GM19240 (cell line): Measurements from ENCODE around the gene CFAP100.

Experiments
- DNase-seq: peaks from one replicate; pipeline ENCODE4 v3.0.0; 2011; ENCODE audit warnings: low spot score; ENCODE audit not compliant: insufficient read length

The CFAP100 gene

DNA sequence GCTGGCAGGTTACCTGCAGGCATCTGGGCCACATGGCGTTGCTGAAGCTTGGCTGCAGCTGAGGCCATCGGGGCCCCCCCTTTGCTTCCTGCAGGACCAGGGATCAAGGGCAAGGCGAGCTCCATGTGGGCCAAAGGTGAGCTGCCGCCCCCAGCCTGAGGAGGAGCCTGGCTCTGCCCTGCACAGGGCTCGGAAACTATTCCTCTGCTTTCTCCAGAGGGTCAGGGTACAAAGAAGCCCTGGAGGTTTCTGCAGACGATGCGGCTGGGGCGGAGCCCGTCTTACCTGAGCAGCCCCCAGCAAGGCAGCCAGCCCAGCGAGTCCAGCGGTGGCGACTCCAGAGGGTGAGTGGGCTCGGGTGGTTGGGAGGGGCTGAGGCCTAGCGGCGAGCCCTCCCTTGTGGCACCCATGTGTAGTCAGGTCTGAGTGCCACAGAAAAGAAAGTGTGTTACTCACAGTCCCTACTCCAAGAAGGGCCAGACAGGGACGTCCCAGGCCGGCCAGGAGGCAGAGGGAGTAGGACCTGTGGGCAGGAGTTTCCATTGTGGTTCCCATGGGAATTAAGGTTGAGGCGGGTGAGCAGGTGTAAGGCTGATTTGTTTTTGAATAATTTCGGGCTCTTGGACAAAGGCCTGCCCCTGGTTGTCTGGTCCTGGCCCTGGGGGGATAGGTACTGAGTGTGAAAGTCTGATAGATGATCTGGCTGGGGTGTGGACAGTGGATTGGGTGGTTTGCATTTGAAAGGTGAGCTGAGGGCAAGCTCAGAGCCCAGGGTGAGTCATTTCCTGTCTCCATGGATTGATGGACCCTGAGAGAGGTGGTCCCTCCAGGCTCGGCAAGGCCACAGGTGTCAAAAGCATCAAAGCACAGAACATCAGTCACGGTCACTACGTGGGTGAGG lies 25.4 kb downstream of the CFAP100 start:
- DNase-seq, result no peak

DNA sequence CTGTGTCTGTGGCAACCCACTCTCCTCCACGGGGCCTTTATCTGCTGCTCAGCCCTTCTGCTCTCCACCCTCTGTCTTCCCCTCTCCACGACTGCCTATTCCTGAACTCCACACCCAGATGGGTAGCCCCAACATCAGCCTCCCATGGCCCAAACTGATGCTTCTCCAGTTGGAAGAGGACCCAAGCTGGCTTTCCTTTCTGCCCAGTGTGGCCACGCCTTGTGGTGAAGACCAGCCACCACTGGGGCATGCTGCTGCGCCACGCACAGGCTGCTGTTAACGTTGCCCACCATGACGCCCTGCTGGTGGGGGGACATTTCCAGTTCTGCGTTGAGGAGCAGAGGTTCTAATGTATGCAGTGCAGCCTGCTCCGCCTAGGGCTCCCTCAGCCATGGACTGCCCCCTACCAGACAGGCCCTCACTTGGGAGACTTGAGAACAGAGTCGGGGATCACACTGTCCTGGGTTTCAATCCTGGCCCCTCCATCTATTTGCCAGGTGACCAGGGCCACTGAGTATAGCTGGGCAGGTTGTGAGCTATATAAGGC lies 26.9 kb downstream of the CFAP100 start:
- no peak for DNase-seq

DNA sequence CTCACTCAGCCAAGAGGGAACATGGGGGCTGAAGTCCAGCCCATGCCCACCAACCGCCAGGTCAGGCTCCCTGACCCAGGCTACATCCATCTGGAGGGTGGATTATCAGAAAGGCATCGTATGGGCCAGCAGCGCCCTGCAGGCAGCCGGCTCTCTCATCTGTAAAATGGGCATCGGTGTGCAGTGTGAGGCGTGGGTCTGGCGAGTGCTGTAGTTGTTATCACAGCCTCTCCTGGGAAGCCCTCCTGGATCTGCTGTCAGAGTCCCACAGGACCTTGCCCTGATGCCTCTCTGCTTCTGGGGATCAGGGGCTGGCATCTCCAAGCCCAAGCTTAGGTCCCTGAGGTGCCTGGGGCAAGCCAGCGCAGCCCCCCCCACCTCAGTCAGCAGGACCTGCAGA lies 27.4 kb downstream of the CFAP100 start:
- DNase-seq, result no peak

DNA sequence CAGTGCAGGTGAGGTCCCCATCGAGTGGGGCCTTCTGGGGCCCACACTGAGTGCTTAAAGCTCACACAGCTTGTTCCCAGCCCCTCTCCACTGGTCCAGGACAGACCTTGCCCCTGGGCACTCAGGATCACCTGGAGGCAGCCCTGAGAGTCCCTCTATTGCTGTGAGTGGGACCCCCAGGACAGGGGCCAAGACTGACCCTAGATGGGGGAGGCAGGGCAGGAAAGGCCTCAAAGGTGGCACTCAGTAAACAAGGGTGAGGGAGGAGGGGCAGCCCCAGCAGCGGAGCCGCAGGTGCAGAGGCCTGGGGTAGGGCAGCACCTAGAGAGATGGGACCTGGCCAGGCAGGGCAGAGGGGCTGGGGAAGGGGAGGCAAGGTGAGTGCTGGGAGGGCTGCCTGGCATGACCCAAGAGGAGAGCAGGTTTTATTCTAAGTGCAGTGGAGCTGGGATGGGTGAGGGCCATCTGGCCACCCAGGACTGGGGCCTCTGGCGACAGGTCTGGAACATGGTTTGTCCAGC lies 27.9 kb downstream of the CFAP100 start:
- DNase-seq, result no peak

DNA sequence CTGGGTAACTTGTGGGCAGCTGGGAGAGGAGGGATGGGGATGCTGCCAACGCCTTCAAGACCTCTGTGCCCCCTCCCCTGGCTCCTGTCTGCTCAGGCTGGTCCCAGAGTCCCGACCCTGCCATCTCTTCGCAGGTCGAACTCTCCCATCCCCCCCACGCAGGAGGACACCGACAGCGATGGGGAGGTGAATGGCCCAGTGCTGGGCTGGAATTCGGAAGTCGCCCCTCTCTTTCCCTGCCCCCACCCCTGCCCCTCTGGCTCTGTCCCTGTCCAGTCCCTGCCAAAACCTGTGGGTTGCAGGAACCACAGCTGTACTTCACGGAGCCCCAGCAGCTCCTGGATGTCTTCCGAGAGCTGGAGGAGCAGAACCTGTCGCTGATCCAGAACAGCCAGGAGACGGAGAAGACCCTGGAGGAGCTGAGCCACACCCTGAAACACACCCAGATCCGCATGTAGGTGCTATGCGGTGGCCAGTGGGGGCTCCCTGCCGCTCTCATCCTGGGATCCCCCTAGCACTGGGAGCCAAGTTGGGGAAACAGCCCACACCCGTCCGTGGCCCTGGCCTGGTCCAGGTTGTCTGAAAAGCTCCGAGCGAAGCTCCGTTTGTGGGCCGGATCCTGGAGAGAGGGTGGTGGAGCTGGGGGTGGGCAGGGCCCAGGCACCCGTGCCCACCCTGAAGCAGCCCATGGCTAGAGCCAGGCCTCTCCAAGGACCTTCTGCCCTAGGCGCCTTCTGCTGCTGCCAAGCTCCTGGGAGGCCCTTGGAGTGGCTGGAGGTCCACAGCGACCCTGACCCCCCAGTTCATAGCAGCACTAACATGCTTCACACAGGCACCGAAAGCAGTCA lies 28.7 kb downstream of the CFAP100 start:
- no peak for DNase-seq

DNA sequence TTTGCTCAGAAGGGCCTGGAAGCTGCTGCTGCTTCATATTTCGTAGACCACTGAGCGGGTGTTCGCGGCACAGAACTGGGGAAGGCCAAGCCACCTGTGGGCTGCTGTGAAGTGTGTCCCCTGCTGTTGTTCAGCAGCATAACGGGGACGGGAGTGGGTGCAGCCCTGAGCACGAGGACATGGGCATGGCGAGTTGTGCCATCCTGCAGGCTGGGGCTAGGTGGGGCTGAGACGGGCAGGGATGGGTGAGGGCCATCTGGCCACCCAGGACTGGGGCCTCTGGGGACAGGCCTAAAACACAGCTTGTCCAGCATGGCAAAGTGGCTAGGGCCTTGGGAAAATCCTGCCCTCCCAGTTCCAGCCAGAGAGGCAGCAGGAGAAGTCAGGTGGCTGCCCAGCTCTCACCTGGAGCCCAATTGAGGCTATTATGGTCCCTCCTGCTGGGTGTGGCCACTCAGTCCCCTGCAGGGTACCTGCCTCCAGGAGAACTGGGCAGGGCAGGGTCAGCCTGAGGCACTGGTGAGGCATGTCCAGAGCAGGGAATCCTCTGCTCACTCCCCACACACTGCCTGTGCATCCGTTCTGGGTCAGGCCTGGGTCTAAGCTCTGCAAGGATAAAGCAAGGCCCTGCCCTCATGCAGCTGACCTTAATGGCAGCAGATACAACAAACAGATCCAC lies 29.5 kb downstream of the CFAP100 start:
- no peak for DNase-seq

DNA sequence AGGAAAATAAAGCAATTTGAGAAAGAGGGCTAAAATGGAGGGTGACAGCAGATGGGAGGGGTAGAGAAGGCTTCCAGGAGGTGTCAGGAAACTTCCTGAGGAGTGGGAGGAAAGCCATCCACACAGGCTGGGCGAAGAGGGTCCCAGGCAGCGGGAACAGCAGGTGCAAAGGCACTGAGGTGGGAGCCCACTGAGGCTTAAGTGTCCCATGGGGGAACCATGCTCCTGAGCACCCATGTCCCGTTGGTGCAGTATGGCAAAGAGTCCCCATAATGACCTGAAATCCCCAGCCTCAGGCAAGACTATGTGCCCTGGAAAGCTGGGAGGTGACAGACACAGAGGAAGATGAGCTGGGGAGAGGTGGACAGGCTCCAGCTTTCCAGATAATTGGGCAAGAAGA lies 30.0 kb downstream of the CFAP100 start:
- no peak for DNase-seq

DNA sequence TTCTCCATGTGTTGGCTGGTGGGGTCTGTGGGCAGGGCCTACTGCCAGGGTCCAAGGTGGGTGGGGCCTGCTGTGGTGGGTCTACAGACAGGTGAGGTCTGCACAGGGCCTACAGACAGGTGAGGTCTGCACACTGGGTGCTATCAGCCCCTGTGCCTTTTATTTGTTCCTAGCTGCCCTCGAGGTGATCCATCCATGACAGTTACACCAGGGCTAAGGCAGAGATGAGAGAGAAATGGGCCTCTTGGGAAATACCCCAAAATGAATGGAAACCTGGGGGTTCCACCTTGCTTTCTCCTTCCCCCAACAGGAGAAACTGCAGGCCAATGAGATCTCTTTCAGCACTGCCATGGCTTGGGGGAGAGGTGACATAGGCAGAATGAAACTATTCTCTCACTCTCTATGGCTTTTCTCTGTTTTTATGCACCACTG lies 36.4 kb downstream of the CFAP100 start:
- peak; percentile 33 for DNase-seq

DNA sequence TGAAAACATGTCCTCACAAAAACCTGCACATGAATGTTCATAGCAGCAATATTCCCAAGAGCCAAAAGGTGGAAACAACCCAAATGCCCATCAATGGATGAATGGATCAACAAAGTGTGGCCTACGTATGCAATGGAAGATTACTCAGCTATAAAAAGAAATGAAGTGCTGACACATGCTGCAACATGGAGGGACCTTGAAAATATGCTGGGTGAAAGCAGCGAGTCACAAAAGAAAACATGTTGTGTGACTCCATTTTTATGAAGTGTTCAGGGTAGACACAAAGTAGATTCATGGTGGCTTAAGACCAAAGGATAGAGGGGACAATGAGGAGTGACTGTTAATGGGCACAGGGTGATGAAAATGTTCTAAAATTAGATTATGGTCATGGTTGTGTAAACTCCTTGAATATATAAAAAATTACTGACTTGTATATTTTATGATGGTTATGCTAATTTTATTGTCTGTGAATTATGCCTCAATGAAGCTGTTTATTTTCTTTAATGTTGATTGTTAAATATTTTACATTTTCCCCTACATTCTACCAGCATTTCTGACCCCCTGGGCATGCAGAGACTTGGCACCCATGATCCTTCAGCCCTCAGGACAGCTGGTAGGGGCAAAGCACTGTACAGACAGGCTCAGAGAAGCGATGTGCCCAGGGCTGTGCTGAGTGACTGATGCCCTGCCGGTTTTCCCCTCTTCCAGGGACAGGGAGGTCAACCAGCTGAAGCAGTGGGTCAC lies 37.8 kb downstream of the CFAP100 start:
- no peak for DNase-seq

DNA sequence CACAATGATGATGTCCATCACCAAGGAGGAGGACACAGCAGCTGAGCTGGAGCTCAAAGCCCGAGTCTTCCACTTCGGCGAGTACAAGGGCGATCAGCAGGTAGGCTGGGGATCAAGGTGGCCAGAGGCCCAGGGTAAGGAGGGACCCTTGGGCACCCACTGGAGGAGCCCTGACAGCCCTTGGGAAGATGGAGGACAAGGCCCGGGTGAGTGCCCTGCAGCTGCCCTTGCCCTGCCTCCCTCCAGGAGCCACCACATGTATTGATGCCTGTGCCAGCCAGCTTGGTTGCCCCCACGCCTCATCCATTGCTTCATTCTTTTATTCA lies 38.4 kb downstream of the CFAP100 start:
- DNase-seq, result no peak

DNA sequence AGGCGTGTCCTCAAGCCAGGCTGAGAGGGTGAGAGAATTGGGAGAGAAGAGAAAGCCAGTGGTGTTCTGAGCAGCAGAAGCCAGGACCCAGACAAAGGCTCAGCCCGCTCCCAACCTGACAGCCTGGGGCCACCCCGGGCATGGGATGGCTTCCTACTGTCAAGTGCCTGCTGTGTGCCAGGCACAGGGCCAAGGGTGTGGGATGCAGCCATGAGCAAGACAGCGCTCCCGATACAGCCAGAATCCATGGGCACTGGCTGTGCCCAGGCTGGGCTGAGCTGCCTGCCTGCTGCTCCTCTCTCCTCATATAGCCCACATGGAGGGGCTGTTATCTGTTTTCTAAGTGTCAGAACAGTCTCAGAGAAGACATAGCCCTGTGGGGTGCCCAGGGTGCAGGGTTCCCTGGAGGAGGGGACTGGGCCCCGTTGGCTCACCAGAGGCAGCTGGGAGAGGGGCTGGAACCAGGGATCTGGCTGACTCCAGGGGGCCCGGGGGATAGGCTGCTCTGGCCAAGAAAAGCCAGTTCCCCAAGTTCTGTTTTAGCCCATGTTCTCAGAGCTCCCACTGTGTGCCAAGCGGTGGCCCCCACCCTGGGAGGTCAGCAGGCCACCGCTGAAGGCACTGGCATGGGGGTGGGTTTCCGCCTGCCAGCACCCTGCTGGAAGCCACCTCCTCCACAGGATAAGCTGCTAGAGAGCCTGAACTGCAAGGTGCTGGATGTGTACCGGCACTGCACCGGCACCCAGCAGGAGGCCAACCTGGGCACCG lies 39.0 kb downstream of the CFAP100 start:
- no peak for DNase-seq

DNA sequence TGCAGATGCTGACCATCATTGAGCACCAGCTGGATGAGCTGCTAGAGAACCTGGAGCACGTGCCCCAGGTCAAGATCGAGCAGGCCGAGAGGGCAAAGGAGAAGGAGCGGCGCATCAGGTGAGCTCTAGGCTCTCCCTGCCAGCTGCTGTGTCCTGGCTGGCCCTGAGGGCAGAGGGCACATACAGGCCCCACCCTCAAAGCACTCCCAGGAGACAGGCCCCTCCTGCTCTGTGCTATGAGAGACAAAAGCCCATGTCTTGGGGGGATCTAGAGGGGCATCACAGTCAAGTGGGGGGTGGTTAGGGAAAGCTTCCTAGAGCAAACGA lies 39.5 kb downstream of the CFAP100 start:
- no peak for DNase-seq

DNA sequence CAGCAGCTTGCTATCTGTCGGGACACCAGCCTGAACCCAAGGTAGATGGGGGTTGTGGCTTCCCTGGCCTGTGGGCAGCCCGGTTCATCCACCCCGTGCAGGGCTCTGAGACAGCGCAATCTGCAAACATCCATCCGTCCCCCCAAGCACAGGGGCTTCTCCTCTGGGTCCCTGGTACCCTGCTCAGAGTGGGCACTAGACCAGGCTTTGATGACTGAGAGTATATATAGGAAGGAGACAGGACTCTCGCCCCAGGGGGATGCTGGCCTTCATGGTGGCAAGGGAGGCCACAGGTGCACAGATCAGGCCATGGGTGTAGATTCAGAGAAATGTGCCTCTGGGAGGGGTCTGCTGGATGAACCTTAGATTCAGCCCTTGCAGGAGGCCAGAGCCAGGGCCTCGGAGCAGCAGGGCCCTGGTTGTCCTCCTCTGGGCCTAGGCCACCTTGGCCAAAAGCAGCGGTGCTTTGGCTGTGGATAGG lies 40.3 kb downstream of the CFAP100 start:
- no peak for DNase-seq

DNA sequence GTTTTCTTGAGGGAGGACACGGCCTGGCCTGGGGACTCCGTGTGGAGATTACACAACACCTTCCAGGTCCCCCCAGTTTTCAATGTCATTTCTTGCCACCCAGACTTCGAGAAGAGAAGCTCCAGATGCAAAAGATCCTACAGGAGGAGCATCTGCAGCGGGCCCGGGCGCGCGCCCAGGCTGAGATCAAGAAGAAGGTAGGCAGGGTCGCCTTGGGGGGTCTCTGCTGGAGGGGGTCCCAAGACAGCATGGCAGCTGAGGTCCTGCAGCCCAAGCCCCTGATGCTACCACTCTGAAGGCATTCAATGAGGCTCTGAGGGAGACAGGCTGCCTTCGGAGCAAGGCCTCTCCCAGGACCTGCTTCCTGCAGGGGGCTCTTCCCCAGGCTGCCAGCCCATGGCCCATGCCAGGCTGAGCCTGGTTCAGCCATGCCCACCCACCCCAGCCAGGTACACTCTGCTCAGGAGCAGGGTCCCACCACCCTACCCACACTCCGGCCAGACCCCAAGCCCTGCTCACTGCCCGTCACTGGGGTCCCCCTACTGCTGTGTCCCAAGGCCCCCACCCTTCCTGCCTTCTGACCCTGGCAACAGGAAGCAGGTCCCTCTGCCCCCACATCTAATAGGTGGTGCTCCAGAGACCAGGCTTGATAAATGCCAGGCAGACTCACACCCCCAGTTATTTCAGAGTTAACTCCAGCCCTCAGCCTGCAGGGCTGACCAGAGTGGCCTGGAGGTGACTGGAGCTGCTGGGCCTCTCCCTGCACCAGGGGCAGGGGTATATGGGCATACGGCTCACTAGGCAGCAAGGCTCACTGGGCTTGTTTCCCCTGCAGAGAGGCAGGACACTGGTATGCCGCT lies 41.0 kb downstream of the CFAP100 start:
- no peak for DNase-seq

DNA sequence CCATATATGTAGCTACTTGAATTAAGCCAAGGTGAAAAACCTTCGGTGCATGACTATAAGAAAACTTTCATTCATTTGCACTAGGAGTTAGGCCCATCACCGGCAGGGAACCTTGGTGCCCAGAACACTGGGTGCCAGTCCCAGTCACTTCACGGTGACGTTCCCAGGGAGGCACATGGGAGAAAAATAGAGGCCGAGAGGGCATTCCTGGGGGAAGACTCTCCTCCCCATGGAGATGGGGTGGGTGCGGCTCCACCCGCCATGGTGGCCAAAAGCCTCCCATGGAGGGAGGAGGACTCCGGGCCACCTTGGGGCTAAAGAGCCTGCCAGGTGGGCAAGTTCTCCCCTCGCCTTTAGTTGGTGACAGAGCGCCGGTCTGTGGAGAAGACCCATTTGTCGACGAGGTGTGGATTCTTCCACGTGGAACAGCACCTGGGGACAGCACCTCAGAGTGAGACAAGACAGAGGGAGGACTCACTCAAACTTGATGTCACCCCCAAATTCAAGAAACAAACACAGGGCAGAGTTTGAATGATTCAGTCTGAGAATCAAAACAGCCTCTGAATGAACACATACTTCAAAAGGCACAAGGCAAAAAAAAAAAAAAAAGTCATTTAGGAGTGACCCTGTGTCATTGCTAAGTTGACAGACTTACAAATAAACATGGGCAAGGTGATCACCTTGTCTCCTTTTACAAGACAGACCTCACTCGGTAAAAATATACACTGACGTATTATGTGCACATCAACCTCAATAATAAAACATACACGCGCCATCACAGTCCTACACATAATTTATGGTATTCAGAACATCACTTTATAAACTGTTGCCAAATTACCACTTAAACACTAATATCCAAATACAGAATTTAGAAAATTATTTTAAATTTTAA lies 42.4 kb downstream of the CFAP100 start:
- no peak for DNase-seq

DNA sequence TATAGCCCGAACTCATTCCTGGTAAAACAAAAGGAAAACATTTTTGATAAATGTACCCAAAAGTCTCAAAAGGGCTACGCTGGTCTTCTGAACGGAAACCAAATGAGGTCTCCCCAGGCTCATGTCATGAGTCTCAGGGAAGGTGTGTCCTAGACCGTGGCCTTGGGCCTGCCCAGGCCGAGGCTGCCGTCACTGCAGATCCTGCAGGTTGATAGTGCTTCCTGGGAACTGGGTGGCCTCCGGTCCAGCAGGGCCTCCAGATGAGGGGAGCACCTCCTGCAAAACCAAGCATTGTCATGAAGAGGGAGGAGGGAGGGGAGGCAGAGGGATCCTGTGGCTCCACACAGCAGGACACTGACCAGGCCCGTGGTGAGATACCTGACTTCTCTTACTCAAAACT lies 43.5 kb downstream of the CFAP100 start:
- DNase-seq, result no peak

DNA sequence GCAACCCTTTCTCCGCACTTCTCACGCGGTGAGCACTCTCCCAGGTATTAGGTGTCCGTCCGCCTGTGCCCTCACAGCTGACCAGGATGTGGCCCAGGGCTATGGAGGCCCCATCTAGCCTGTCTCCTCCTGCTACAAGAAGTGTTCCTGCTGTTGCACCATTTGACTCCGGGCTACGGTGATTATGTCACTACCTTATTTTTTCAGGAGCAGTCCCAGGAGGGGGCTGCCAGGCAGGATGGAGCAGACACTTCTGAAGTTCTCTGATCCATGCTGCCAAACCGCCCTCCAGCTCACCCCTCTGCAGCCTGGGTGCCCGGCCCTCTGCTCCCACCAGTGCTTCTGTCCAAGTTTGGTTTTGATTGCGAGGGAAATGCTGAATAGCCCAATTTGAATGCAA lies 44.0 kb downstream of the CFAP100 start:
- DNase-seq, result no peak

DNA sequence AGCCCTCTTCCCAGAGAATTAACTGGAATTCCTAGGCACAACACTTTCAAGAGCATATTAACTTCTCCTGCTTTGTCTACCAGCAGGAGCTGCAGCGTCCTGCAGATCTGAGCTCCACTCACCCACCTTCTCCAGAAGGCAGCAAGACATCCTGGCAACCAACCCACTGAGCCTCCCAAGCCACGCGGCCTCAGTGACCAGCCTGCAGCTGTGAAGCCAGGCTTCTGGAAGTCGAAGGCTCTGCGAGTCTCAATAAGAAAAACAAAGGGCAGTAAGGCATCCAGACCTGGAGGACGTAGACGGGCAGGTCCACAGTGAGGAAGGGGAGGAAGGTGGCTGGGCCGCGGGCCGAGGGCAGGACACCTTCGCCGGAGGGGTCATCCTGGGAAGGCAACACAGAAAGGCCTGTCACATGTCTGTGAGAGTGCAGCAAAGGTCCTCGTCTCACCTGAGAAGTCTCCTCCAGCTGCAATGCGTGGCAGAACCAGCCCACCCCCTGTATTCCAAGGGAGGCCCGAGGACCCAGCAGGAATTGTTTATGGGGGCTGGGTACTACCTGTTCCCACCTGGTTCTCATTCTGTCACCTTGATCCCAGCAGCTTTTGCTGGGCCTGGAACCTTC lies 44.7 kb downstream of the CFAP100 start:
- no peak for DNase-seq
